Stimulated activated CD8-positive, alpha-beta memory T cell treated with anti-CD3 and anti-CD28 coated beads, Interleukin-2, amount 100 ng/mL, for 48 hours (primary cell): ENCODE data around the gene AQP6.
"Not testable (repeated sequence)": the region's sequence is repeated elsewhere in the genome, so short reads cannot be mapped to it uniquely, and the experiment has no call there.

Source experiments
- DNase-seq, 2 donors: peaks; one replicate each; pipeline ENCODE4 v3.0.0-alpha.2; 2020; ENCODE audit warnings: low read depth in 2 of 2

The AQP6 gene

DNA sequence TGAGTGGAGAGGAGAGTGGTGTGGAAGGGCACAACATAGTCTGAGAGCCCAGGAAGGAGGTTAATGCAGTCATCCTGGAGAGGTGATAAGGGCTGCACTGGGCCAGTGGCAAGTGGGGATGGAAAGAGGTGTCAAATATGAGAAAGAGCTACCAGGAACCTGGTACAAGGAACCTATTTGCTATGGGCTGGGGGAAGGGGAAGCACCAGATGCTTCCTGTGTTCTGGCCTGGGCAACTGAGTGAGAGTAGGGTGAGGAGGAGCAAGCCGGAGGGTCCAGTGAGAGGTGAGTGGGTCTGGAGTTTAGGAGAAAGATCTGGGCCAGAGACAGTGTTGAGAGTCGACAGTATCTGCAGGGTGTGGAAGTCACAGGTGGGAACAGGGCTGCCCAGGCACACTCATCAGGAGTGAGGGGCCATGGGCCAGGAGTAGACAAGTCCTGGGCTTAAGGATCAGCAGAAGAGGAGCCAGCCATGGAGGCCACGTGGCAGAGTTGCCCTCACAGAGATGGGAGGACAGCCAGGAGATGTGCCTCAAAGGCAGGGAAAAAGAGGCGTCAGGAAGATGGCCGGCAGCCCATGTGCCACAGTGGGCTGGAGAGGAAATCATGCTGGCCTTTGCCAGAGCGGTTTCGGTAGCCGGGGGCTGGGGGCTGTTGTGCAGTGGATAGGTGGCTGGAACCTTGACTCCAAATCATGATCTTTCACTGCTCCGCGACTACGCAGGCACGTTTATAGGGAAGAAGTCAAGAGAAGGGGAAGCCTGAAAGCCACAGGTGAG, 2.9 kb upstream of the AQP6 start:
- DNase-seq: no peak

DNA sequence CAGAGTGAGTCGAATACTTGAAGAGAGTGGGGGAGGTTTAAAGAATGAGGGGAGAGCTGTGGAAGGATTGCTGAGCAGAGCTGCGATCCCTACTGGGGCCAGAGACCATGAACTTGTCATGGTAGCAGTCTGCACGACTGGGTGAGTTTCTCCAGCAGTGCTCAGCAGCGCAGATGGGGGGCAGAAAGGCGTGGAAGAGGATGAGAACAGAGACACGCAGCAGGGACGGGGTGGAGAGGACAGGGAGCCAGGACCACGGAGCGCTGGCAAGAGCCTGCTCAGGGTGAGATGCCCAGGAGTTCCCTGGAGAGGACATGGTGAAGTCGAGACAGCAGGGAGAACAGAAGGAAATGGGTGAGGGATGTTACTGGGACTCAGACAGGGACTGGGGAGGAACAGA, 2.1 kb upstream of the AQP6 start:
- no peak for DNase-seq

DNA sequence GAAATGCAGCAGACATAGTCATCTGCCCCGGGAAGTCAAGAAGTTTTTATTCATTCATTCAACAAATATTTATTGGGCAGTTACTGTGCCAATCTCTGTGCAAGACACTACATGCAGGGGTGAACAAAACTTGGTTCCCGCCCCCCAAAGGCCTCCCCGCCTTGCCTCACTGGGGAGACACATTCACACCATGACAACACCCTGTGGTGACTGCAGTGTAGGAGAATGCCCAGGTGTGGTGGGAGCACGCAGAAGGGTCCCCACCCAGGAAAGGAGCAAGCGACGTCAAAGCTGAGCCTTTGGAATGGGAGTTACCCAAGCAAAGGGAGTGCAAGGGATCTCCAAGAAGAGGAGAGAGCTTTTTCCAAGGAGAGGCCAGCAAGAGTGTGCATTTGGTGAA, 1.6 kb upstream of the AQP6 start:
- DNase-seq: no peak

DNA sequence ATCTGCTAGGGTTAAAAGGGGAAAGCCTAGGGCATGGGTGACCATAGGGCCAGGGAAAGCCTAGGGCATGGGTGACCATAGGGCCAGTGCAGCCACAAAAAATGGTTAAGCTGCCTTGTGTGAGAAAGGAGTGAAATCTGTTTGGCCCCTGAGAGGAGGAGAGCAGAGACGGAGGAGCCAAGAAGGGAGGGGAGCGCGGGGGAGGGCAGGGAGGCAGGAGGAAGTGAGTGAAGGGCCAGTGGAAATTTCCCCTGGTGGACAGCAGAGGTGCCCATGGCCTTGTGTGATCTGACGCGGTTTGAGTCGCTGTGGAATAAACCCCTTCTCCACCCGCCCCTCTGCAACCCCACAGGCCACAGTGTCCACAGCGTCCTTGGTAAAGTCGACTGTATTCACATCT, 618 bp upstream of the AQP6 start:
- no peak for DNase-seq

DNA sequence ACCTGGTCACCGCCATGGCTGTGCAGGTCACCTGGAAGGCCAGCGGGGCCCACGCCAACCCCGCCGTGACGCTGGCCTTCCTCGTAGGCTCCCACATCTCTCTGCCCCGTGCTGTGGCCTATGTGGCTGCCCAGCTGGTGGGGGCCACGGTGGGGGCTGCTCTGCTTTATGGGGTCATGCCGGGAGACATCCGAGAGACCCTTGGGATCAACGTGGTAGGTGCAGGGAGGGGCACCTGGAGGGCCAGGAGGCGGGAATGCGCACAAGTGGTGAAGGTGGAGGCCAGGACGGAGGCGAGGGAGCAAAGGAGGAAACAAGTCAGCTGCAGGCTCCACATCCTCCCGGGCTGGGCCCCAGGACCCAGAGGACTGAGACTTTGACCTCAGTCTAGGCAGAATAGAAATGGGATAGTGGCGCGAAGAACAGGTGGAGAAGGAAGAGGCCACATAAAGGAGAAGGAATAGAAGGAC, 649 bp downstream of the AQP6 start:
- DNase-seq: no peak

DNA sequence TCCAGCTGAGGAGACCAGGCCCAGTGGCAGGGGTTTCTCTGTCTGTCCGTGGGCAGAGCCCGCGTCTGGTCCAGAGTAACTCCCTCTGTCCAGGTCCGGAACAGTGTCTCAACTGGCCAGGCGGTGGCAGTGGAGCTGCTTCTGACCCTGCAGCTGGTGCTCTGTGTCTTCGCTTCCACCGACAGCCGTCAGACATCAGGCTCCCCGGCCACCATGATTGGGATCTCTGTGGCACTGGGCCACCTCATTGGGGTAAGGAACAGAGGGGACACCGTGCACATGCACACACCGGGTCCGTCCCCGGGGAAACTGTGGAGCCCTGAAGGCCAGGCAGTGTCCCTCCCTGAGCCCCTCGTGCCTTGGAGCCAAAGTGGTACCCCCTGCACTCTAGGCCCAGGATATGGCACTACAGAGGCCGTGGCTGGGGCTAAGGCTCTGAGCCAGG, 1.5 kb downstream of the AQP6 start:
- no peak for DNase-seq

DNA sequence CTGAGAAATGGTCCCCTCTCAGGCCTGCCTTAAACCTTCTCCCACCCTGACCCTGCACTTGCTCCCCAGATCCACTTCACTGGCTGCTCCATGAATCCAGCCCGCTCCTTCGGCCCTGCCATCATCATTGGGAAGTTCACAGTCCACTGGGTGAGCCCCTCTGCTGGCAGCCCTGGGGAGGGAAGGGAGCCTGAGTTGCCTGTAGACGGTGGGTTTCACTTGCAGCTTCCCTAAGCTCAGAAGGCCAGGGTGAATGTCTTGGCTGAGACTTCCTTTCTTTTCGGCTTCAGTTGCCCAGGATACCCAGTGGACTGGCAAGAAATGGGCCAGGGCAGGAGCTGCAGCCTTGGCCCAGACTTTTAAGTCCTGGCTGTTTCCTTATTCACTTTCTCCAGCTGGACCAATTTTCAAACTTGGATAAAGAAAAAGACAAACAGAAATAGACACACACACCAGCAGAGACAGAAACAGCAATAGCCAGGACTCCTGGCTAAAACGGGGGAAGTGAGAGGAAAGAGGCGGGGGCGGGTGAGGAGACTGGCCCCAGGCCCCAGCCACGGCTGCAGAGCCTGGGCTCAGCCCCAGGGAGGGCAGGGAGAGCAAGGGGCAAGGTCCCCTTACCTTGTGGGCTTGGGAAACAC, 2.0 kb downstream of the AQP6 start:
- no peak for DNase-seq

DNA sequence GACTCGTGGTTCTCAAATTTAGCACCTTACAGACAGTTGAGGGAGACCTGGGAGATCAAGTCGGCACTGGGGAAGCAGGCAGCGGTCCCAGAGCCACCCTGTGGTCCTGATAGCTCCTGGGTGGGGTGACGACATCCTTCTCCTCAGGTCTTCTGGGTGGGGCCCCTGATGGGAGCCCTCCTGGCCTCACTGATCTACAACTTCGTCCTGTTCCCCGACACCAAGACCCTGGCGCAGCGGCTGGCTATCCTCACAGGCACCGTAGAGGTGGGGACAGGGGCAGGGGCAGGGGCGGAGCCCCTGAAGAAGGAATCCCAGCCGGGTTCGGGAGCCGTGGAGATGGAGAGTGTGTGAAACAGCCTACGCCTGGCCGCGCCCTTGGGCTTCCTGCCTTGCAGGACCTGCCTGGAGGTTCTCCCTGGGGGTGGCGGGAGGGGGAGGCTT, 2.6 kb downstream of the AQP6 start:
- no peak for DNase-seq

DNA sequence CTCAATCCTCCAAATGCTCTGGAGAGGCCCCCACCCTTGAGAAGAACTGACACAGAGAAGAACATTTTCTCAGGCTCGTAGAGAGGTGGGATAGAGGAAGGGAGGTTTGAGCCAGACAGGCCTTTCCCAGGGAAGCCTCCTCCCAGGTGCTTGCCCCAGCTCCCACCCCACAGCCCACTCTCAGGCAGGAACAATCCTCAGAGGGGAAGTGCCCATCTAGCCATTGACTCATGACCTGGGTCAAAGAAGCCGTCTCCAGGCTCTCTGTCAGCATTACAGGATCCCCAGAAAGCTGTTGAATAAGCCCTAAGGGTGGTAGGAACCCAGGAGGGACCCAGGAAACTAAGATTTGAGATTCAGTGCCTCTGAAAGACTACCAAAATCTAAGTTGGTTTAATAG, 3.8 kb downstream of the AQP6 start:
- DNase-seq: no peak

DNA sequence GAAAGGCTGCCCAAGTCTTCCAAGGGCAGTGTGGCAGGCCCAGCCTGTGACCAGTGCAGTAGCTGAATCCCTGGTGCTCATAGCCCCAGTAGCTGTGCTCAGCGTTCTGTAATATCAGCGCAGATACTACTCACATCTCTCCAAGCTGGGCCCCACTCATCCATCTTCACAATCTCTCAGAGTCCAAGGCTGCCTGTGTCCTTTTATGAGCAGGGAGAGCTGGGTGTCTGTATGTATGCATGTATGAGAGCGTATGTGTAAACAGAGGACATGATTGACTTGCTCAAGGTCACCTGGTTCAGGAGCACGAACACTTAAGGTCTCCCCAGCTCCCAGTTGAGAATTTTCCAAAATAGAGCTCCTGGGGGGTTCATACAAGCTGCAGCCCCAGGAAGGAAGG, 5.4 kb downstream of the AQP6 start:
- no peak for DNase-seq

DNA sequence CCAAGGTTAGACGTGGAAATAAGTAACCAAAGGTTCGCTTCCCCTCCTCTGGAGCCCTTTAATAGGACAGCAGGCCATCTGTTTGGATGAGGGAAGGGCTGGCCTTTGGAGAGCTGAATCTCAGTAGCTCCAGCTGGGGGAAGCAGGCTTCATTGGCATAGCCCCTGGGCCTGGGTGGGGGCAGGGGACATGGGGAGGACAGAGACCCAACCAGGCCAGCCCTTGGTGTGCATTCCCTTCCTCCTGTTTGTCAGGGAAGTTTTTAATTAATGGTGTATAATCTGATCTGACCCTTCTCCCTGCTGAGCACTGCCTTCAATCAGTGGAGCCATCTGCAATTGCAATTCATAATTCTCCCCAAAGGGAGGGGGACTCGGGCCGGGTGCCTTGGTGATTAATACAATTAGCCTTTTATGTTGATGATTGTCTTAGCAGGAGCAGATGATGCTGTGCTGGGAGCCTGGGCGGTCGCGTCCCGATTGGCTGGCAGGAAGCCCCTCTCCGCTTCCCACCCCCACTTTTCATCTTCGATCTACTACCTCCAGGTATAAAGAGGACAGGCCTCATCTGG, 6.4 kb downstream of the AQP6 start:
- DNase-seq: no peak

DNA sequence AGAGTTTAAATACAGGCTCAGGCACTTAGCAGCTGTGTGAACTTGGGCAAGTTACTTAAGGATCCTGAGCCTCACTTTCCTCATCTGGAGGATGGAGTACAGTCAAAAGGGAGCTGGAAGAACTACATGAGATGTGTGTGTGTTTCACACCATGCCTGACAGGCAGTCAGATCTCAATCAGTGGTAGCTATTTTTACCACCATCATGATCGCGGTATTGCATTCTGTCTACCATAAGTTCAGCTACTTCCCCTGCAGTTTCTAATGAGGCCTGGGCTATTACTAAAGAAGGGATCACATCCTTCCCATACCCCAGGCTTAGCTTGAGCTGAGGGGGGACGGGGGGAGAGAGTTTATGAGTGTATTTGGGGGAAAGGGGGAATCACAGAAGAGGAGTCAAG, 7.0 kb downstream of the AQP6 start:
- no peak for DNase-seq

DNA sequence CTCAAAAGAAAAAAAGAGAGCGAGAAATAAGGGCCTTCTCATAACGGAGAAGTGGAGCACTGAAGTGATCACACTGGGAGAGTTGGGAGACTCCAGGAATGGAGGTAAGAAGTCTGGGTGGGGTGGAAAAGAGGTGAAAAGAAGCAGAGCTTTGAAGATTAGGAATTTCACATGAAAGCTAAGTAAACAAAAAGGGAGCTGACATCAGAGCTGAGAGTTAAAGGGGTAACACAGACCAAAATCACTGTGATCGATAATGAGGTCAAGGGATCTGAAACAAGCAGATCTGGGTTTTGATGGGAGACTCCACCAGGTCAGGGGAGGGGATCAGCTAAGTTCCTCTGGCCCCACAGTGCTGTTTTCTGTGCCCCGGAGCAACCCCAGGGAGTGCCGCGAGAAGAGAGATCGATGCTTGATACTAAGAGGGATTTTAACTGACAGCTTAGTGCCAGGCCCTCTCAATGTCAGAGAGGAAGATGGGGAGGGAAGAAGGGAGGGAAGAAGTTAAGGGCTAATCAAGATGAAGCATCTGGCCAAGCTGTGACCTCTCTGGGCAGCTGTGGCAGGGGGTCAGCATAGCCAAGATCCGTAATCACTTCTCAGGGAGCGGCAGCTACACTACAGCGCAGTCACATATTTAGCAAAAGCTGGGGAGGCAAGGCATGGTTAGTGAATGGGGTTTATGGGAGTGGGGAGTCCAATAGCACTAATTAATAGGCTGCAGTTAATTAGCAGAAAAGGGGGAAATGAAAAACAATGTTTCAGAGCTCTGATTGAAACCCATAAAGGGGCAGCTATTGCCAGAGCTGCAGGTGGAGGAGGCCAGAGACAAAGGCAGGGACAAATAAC, 8.0 kb downstream of the AQP6 start:
- no peak for DNase-seq

DNA sequence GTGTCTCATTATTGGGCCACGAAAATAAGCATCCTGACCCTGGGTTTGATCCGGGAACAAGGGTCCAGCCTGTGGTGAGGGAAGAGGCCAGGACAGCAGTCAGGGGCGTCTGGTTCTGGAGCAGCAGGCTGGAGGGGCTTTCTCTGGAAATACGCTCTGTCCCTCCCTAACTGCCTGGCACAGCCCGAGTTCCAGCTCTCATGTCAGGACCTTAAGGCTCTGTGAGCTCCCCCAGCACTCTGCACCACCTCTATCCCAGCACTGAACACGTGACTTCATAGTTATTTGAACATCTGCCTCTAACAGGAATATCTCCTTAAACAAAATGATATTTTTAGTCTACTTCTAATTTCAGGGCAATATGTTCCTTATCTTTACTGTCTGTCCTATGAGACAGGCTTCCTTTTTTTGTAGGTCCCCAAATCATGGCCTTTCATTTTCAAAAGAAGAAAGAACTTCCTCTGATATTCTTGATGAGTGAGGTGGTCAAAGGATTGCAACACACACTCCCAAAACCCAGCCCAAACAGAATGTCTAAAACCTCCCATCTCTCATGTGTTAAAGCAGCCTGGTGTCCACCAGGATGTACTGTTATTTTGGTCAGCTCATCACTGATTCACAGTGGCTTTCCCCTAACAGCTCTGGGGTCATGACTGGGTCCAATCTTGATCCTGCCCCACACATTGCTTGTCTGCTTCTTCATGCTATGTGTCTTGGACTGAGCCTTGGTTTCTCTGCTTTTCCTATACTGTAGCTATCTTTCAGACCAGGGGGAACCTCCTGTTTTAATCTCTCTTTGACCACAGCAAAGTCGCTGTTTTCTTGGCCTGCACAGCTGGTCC, 9.7 kb downstream of the AQP6 start:
- no peak for DNase-seq

DNA sequence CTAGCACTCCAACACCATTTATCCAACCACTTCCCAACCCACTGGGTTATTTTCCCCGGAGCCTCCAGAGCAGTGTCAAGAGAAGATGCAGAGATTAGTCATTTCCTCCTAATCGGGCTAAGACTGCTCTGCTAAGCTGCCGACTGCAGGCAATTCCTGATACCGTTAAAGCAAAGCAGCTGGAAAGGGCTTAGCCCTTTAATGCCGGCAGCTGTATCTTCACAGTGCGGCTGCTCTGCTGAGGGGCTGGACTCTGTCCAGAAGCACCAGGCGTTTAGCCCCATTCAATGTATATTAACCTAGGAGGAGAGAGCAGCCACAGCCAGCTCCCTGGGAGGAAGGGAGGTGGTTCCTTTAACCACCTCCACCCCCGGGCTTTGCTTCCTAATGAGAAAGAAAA, 11.1 kb downstream of the AQP6 start:
- DNase-seq: no peak

DNA sequence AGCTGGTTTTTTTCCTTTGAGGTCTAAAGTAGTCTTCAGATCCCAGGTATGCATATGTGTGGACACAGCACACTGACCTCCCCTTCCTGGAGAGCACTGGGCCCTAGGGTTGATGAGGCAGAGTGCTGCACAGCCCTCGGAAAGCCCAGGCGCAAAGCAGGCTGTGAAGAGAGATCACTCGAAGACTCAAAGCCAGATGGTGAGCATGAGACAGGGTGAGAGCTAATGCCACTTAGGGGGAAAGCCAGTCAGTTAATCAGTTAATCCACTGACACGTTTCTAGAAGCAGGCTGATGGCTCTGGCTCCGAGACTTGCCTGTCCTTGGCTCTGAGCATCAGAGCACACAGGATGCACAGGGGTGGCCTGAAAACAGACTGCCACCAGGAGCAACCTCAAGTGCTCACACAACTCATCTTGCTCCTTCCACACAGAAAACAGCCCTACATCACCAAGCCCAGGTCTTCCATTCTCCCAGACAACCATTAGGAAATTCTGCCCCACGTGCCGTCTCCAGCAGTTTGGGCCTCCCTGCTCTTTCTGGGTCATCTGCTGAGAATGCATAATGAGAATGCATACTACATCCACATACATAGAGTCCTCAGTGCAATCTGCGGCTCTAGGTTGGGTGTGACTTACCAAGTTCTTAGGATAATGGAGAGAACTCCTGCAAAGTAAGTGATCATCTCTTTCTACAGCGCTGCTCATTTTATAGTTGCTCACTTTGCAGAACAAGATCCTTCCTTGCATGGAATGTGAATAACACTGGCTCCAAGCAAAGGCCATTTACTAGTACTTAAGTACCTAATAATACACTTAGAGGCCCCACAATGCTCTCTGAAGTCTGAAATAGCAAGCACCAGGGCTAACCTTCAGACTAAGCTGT, 12.0 kb downstream of the AQP6 start:
- no peak for DNase-seq

DNA sequence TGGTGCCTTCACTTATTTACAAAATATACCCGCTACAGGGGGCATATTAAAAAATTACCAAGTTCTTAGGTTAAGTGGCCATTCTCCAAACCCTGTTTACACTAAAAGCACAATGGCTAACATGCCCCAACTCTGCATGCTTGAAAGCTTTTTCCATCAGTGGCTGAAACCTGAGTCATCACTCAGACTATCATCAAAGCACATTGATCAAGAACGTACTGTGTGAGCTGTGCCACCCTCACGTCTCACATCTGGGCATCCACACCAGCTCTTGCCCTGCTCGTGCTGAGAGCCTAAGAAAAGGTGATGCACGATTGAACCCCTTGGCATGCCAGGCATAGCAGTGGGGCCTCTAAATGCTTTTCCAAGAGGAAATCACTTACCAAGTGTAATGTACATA, 13.2 kb downstream of the AQP6 start:
- DNase-seq: no peak

DNA sequence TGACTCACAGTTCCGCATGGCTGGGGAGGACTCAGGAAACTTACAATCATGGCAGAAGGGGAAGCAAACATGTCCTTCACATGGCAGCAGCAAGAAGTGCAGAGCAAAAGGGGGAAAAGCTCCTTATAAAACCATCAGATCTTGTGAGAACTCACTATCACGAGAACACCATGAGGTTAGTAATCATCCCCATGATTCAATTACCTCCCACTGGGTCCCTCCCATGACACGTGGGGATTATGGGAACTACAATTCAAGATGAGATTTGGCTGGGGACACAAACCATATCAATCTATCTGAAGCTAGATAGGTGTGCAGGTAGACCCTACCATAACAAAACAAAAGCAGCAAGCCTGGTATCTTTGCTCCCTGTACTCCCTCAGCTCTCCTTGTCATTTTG, 13.7 kb downstream of the AQP6 start:
- not testable (repeated sequence) for DNase-seq

DNA sequence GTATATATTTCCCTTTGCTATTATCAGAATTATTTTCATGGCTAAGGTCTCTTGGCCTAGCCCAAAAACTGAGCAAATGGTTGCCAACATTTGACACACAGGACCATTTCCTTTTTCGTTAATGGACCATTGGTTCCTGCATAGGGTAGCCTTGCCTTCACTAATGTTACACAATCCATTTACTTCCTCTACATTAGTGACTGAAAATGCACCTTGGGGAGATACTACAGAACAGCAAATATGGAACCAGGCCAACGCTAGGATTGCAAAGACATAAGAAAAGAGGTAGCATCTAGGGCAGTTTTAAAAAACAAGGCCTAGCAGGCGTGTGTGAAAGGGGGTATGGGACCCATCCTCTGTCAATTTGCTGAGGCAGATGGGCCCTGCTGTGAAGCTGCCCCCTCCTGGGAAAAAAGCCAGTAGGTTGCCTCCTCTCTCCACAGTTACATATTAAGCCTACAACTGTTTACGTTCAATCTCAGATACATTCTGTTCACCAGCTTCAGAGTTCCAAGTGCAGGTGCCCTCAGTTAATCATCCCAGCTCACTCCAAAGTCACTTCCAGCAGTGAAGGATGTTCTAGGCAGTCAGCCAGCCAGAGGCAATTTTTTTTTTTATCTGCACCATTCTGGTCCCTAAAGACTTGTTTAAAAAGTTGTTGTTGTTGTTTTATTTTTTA, 15.0 kb downstream of the AQP6 start:
- no peak for DNase-seq

DNA sequence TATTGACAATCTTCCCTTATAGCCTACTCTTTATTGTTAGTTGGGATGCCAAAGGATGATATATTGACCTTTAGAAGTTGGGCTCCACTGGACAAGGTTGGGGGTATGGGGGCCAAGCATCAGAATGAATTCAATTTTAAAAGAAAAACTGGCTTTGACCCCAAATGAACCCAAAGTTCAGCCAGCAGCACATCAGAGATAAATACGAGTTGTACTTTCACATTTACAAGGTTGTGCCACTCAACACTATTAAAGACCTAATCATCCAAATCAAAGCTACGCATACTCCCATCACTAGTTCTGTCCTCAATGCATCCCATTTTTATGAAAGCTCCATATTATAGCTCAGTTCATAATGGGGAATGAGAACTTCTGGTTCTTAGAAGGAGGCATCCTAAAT, 16.7 kb downstream of the AQP6 start:
- DNase-seq: not testable (repeated sequence)
